RWPE1 (cell line): ENCODE data around the gene RNF20.

Experiments used
- CTCF ChIA-PET: fragments of 350-600 bp; sonication (Branson Sonifier 250); formaldehyde crosslinking; extraction: SDS; loops from one replicate; lab custom pipeline; 2021; lab: Yijun Ruan, JAX
- POLR2A ChIA-PET: fragments of 400-600 bp; formaldehyde crosslinking; extraction: SDS; loops from one replicate; lab custom pipeline; 2020; ENCODE audit warnings: antibody characterized with exemption; ENCODE audit not compliant: low non-redundant PET; lab: Yijun Ruan, JAX
- DNase-seq: peaks from one replicate; pipeline ENCODE4 v3.0.0; 2012; ENCODE audit warnings: low spot score
- H3K27ac ChIP-seq: fragments of 450-650 bp; 2 replicates; pipeline ENCODE4 v1.5.1; 2017
- TF ChIP-seq, protein P1 (sequence below): fragments of 450-650 bp; conservative IDR thresholded peaks from 2 replicates; pipeline ENCODE4 v1.5.1; 2017; ENCODE audit warnings: low read depth, mild to moderate bottlenecking

RNF20 gene, protein sequence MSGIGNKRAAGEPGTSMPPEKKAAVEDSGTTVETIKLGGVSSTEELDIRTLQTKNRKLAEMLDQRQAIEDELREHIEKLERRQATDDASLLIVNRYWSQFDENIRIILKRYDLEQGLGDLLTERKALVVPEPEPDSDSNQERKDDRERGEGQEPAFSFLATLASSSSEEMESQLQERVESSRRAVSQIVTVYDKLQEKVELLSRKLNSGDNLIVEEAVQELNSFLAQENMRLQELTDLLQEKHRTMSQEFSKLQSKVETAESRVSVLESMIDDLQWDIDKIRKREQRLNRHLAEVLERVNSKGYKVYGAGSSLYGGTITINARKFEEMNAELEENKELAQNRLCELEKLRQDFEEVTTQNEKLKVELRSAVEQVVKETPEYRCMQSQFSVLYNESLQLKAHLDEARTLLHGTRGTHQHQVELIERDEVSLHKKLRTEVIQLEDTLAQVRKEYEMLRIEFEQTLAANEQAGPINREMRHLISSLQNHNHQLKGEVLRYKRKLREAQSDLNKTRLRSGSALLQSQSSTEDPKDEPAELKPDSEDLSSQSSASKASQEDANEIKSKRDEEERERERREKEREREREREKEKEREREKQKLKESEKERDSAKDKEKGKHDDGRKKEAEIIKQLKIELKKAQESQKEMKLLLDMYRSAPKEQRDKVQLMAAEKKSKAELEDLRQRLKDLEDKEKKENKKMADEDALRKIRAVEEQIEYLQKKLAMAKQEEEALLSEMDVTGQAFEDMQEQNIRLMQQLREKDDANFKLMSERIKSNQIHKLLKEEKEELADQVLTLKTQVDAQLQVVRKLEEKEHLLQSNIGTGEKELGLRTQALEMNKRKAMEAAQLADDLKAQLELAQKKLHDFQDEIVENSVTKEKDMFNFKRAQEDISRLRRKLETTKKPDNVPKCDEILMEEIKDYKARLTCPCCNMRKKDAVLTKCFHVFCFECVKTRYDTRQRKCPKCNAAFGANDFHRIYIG

DNA sequence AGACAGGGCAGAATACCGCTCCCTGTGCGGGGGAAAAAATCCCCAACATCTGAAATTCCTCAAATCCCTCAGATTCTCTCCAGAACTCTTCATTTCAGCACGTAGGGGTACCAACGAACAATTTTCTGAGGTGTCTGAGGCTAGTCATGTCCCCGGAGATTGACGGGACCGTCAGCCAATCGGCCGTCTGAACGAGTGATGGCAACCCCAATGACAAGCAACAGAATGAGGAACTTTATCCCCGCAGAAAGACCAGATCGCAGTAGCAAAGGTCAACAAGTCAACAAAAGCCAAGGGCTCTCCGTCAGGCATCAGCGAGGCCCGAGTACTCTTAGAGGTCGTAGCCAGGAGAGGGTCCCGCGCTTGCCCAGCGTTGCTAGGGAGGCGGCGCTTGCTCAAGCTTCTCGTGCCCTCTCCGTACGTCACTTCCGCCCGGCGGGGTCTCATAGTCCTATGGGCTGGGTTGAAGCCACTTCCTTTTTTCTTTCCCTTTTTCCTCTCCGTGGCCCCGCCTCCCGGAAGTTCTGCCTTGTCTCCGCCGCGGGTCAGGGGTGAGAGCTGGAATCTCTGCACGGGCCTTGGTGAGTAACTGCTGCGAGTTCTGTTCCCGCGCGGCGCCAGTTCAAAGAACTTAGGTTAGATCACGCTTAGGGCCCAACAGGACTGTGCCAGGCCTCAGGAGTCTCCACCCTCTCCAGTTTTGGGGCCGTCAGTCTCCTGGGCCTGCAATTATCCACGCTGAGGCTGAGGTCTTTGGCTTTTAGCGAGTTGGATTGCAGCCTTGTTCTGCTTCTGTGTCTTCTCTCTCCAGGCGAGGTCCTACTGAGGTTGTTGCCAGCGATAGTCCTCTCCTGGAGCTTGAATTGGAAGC is at the start of gene RNF20:
RNF20 (plus strand) TSS at position 520 of the 871 bp plus-strand sequence. CDS start 1,571 bp downstream, outside the sequence.
- TF ChIP-seq, protein P1, sequence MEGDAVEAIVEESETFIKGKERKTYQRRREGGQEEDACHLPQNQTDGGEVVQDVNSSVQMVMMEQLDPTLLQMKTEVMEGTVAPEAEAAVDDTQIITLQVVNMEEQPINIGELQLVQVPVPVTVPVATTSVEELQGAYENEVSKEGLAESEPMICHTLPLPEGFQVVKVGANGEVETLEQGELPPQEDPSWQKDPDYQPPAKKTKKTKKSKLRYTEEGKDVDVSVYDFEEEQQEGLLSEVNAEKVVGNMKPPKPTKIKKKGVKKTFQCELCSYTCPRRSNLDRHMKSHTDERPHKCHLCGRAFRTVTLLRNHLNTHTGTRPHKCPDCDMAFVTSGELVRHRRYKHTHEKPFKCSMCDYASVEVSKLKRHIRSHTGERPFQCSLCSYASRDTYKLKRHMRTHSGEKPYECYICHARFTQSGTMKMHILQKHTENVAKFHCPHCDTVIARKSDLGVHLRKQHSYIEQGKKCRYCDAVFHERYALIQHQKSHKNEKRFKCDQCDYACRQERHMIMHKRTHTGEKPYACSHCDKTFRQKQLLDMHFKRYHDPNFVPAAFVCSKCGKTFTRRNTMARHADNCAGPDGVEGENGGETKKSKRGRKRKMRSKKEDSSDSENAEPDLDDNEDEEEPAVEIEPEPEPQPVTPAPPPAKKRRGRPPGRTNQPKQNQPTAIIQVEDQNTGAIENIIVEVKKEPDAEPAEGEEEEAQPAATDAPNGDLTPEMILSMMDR = no peak
- H3K27ac ChIP-seq = peak within 1 kb of the TSS; percentile 85
- peak; percentile 100 for DNase-seq
- ChIA-PET POLR2A (interaction anchor here (0.7 to 1.0 kb wide), 2 partner anchors 47 to 70 kb away, joined by 3 to 6 read pairs; a partner anchor contains a TSS), CTCF (interaction anchor here (0.6 to 2.7 kb wide), 4 partner anchors 47 to 84 kb away, joined by 3 to 36 read pairs (median 5); no protein-coding TSS in a partner anchor)

DNA sequence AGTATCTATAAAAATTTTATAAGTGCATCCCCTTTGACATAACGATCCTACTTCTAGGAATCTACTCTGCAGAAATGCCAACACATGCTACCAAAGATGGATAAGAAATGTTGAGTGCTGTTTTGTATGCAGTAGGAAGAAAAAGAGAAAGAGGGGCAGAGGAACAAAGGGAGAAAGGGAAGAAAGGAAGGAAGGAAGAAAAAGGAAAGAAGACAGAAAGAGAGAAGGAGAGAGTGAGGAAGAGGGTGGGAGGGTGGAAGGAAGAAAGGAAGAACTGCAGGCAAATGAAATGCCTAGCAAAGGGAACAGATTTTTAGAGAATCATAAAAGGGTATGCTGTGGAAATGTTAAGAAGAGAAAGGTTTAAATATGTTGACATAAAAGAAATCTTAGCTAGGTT is 49.6 kb upstream of the RNF20 start:
- ChIA-PET CTCF (interaction anchor here (0.7 to 2.4 kb wide), 2 partner anchors 25 to 46 kb away, joined by 3 to 6 read pairs; no protein-coding TSS in a partner anchor), POLR2A (no interaction called here)

DNA sequence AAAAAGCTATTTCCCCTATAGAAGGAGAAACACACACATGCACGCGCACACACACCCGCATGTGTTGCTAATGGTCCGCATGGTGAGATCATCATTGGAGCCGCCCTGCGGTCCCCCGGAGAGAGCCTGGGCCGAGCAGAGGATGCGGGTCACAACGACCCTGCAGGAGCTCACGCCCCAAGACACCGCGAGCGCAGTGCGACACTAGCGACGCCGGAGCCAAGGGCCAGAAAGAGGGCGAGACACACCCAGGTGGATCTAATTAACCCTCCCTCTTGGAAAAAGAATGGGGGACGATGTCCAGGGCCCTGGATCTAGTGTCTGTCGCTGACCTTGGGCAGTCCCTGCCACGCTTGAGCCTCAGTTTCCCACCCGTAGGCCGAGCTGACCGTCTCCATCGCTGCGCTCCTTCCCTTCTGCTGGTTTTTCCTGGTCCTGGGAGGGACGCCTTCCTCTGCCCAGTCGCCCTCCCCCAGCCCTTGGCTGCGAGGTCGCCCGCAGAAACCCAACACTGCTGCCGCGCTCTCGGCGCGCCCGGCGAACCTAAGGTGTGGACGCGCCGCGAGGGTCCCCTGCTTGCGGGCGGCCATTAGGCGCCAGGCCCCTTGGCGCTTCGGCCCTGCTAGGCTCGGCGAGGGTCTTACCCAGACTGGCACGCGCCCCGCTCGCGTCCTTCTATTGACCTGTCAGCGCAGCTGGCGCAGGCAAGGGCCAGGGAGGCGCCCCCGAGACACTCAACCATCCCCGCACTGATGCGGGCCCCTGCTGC is 47.5 kb upstream of the RNF20 start:
- POLR2A ChIA-PET = interaction anchor here (0.5 to 1.5 kb wide), 3 partner anchors 11 to 47 kb away, joined by 3 to 6 read pairs (median 3); partner anchors contain the start of gene RNF20

More for the DNA sequence above, 49.6 kb upstream of the RNF20 start:
- no peak for DNase-seq
- TF ChIP-seq, protein P1 = no peak
- no peak overlapping the region for H3K27ac ChIP-seq

DNA sequence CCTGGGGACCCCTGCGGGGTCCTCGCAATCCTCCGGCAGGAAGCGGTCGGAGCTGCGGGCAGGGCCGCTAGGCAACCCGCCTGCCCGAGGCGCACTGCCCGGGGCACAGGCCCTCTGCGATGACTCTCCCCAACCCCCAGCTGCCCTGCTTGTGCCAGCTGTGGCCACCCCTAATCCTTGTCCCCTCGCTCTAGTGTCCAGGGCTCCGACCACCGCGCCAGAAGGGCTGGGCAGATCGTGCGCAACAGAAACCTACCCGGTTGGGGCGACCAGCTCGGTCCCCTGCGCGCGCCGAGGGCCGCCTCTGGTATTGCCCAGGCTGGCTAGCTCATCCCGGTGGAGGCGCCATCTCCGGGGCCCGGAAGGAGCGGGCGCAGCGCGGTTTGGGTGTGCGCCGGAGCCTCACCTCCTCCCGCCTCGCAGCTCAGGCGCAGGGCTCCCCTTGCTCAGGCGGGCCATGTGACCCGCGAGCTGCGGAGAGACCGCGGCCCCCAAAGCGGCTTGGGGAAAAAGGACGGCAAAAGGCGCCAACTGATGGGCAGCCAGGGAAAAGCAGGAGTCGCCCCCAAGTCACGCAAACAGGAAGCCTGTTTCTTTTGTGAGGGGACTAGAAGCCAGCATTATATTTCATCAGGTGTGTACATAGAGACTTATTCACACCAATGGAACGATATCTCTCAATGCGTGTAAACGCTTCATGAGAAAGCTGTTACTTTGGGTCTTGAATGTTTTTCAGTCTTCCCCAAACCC is 46.8 kb upstream of the RNF20 start:
- POLR2A ChIA-PET = interaction anchor here (0.6 to 1.5 kb wide), 2 partner anchors 21 to 47 kb away, joined by 3 to 6 read pairs; partner anchors contain the start of gene RNF20
- peak; percentile 82 for DNase-seq
- CTCF ChIA-PET = interaction anchor here (0.6 to 1.4 kb wide), 8 partner anchors 20 to 46 kb away, joined by 3 to 9 read pairs (median 4); no protein-coding TSS in a partner anchor
- TF ChIP-seq, protein P1 = peak; percentile 83
- peak overlapping the region; percentile 84 for H3K27ac ChIP-seq

More for the DNA sequence above, 47.5 kb upstream of the RNF20 start:
- peak overlapping the region; percentile 84 for H3K27ac ChIP-seq
- CTCF ChIA-PET = interaction anchor here (0.6 to 1.4 kb wide), 9 partner anchors 19 to 47 kb away, joined by 3 to 9 read pairs (median 4); no protein-coding TSS in a partner anchor
- peak; percentile 56 for DNase-seq
- TF ChIP-seq, protein P1 = no peak

DNA sequence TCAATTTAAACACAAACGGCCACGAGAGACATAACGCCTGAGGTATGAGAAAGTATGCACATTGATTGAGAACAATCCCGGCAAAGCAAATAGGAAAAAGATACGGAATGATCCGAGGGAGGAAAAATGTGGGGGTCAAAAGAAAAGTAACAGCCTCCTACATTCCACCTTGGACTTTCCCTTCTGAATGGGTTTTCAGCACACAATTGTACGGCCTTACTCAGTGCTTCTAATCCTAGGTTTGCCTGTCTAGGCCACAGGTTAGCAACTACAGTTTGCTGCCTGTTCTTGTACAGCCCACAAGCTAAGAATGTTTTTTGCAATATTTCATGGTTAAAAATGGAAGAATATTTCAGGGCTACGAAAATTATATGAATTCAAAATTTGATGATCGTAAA is 46.2 kb upstream of the RNF20 start:
- CTCF ChIA-PET = interaction anchor here (1.0 to 1.4 kb wide), 4 partner anchors 21 to 42 kb away, joined by 4 to 9 read pairs (median 4); no protein-coding TSS in a partner anchor
- peak; percentile 26 for DNase-seq
- H3K27ac ChIP-seq = peak overlapping the region; percentile 84
- POLR2A ChIA-PET = interaction anchor here (1.5 kb wide), 1 partner anchor 46 kb away, joined by 6 read pairs; the partner anchor contains the start of gene RNF20
- TF ChIP-seq, protein P1 = peak; percentile 30; the same call in 1 of the 2 replicates
